Measurements from ENCODE around the gene DDX31.
"Not testable (repeated sequence)": the region's sequence is repeated elsewhere in the genome, so short reads cannot be mapped to it uniquely, and the experiment has no call there.

The DDX31 gene

DNA sequence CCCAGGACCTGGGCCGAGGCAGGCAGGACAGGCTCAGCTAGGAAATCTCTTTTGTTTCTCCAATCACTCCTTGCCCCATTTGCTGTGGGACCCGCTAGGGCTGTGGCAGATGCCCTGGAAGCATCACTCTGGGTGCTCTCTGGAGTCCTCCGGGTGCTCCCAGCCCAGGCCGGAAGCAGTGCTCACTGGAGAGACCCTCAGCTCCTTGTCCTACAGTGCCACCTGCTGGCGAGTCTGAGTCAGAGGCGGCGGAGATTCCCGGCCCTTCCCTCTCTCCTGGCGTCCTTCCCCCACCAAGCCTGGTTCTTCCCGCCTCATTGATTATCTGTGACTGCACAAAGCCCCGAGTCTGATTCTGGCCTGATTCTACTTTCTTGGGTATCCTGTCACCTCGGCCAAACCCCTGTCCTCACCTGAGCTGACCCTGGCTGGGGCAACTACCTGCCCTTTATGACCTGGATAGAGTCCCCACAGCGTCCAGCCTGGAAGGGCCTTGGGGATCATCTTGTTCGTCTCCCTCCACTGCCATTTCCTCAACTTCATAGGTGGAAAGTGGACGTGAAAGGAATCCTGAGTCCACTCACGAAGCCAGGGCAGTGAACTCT lies 94.7 kb downstream of the DDX31 start:
- DNase-seq: peak; percentile 21 to 53

GRCh38 chr9:132572921-132573320 lies 96.9 kb downstream of the DDX31 start:
- no peak for DNase-seq

DNA sequence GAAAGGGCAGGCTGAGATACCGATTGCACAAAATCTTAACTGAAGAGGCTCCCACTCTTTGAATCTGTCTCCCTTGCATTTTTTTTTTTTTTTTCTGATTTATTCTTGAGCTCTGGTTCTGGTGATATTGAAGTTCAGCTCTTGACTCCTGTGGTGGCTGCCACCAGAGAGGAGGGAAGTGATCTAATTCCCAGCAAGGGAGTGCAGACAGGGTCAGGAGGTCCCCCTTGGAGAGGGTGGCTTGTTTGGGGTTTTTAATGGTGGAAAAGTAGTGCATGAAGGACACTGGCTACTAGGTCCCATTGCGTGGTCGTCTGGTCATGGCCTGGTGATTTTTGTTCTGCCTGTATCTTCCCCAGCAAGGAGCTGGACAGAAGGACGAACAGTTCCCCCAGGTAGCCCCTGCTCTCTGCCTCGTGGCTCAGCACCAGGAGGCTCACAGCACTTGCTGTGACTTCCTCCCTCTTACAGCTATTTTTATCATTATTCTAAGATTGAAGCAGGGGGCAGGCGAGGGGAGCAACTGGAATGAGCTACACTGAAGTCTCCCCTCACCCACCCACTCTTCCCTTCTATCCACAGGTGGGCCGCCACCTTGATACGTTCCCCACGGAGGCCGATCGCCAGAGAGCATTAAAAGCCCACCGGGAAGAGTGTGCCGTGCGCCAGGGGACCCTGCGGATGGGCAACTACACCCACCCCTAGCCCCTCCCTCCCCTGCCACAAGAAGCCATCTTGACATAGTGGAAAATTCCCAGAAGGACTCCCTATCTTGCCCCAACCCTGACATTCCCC lies 97.8 kb downstream of the DDX31 start:
- no peak for DNase-seq

DNA sequence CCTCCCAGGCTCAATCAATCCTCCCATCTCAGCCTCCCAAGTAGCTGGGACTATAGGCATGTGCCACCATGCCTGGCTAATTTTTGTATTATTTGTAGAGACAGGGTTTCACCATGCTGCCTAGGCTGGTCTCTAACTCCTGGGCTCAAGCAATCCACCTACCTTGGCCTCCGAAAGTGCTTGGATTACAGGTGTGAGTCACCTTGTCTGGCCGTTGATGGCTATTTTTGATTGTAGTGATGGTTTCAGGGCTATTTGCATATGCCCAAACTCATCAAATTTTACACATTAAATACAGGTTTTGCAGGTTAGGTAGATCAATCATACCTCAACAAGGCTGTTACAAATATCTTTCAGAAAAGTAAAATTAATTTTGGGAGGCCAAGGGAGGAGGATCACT lies 101.0 kb downstream of the DDX31 start:
- not testable (repeated sequence) for DNase-seq

DNA sequence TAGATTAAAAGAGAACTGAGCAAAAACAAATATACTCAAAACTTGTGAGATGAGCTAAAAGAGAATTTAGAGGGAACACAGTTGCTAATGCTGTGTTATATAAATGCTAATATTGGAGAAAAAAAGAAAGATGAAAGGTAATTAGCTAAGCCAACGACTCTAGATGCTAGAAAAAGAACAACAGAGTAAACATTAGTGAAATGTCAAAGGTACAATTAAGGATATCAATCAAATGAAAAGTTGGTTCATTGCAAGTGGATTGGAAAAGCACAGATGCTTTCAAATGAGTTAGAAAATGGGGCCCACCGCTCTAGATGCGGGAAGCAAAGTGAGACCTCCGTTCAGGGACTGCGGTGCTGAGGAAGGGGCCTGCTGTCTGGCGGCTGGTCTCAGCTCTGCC lies 105.3 kb downstream of the DDX31 start:
- DNase-seq: no peak

- no peak for DNase-seq
Measured at GRCh38 chr9:132562306-132562573, 107.5 kb downstream of the DDX31 start.

DNA sequence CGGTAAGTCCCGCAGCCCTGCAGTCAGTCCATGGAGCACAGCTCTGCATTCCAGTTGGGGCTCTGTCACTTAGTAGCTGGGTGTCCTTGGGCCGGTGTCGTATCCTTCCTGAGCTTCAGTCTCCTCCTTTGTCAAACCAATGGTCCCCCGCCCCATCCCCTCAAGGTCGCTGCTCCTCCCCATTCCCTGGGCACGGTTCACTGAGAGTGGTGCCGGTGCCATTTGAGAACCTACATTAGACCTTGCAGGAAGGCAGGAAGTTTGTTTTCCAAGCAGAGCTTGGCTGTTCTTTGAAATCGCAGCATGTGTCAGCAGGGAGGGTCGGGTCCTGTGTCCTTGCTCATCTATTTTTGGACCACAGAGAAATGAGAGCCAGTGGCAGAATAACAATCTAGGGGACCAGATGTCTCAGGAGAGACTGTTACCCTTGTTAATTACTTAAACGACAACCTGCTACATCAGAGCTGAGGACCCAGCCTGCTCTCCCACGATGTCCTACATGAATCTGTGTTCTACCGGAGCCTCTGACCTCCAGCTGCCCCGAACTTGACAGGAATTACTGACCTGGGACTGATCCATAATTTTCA lies 109.1 kb downstream of the DDX31 start:
- DNase-seq: no peak

GRCh38 chr9:132559711-132560110 lies 110.1 kb downstream of the DDX31 start:
- DNase-seq: no peak

DNA sequence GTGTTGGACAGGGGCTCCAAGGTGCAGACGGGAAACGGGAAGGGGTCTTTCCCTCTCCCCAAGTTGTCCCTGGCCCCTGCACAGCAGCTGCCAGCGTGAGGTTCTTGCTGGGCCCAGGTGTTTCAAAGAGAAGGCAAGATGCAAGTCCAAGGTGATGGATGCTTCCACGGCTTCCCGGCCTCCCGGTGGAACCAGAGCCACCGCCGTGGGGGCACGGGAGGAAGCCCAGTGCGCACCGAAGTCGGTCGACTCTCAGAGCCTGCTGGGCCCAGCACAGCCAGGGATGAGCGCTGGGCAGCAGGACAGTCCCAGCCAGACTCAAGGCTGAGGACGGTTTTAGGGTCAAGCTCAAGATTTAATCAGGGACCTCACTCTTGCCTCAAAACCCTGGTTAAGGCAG lies 112.6 kb downstream of the DDX31 start:
- DNase-seq: no peak

- no peak for DNase-seq
Measured at GRCh38 chr9:132556714-132557113, 113.1 kb downstream of the DDX31 start.

DNA sequence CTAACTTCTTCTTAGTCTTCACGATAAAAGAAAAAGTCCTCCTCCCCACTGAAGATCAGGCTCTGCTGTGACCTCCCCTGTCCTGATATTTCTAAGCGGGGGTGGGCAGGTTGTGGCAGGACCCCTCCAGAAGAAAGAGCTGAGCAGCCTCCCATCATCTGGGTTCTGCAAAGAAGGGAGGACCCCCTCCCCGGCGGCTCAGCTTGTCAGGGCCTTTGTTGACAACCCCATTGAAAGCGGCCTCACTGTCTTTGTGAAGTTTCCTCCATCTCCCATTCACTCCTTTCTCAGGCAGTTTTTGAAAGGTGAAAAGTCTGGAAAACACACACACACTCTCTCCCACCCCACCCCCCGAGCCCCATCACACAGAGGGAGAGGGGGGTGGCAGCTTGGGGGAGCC lies 113.5 kb downstream of the DDX31 start:
- no peak for DNase-seq

GRCh38 chr9:132555528-132555927 lies 114.3 kb downstream of the DDX31 start:
- DNase-seq: no peak

- DNase-seq: no peak
Measured at GRCh38 chr9:132554755-132555154, 115.0 kb downstream of the DDX31 start.

GRCh38 chr9:132552041-132552440 lies 117.7 kb downstream of the DDX31 start:
- no peak for DNase-seq

DNA sequence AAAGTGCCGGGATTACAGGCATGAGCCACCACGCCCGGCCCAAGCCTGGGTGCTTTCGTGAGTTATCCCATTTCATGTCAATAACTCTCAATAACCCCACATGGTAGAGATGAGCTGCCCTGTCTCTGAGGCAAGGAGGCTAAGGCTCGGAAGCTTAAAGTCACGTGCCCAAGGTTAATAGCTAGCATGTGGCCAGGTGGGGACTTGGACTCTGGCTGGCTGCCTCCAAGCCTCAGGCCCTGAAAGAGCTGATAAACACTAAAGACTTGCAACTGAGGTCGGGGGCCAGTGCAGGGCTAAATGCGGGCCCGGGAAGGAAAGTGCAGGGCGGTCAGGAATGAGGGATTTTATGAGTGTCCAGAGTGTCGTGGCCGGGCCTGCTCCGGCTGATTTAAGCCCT lies 118.2 kb downstream of the DDX31 start:
- DNase-seq: no peak

- no peak for DNase-seq
Measured at GRCh38 chr9:132548751-132549640, 120.8 kb downstream of the DDX31 start.

DNA sequence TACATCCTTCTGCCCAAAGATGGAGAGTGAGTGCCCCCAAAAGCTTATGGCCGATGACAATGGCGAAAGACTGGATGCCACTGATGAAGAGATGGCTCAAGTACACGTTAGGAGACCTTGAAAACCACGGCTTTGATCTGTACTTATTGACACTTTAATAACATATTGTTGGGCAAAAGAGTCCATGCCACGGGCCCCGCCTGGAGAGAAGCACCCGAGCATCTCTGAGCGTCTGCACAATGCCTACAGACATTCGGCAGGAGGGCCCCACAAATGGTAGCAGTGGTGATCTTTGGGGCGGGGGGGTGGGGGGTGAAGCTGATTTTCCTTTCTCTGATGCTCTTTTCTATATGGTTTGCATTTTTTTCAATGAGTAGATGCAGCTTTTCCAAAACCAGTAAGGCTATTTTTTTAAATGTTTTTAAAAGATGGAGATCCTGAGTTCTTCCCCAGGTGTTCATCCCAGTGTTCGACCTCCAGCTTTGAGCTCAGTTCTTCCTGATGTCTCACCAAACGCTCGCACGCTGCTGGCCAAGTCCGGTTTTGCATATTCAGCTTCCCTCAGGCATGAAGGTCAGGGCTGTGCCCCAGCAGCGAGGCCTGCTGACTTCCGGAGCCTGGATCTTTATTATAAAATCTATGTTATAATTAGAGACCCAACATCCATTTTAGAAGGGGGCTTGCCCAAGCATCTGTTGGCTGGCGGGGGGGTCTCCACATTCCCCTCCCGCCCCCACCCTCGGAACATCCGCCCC lies 121.6 kb downstream of the DDX31 start:
- no peak for DNase-seq

GRCh38 chr9:132547436-132547835 lies 122.3 kb downstream of the DDX31 start:
- DNase-seq: no peak

GRCh38 chr9:132547052-132547431 lies 122.7 kb downstream of the DDX31 start:
- DNase-seq: no peak

- no peak for DNase-seq
Measured at GRCh38 chr9:132546148-132547051, 123.4 kb downstream of the DDX31 start.

GRCh38 chr9:132545578-132545977 lies 124.2 kb downstream of the DDX31 start:
- no peak for DNase-seq

GRCh38 chr9:132543960-132544359 lies 125.8 kb downstream of the DDX31 start:
- DNase-seq: no peak

Measured in inflammatory macrophage treated with lipopolysaccharide for 1 hour (primary cell).